Retina (tissue), 1 donor: ENCODE measurements around the gene COL23A1.

ENCODE experiments used
- DNase-seq: peaks from one replicate; pipeline ENCODE4 v3.0.0-alpha.2; 2016

The COL23A1 gene

DNA sequence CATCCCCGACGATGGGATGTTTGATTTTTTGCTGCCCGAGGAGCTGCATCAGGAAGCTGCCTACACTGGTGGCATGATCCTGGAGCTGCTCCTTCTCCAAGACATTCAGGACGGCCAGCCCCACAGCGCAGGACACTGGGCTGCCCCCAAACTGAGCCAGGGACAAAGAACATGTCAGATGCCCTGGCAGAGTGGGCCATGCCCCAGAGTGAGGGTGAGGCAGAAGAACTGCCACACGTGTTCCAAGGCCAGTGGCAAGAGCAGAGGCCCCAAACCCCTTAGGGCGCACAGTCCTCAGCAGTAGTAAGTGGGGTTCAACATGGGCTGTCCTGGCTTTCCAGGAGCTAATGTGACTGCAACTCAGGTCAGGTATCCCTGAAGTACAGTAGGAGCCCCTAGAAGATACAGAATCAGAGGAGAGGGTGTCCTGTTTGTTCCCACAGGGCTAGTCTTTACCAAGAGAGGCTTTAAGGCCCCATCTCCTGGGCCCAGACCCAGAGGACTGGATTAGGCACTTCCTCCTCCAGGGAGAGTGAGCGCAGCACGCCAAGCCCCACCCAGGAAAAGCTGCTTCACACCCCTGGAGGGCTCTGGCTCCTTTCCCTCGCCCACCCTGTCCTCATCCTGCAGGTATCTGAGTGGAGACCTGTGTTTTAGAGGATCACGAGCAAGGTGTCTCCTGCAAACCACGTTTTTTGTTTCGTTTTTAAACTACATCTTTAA is 374.8 kb downstream of the COL23A1 start:
- no peak for DNase-seq

DNA sequence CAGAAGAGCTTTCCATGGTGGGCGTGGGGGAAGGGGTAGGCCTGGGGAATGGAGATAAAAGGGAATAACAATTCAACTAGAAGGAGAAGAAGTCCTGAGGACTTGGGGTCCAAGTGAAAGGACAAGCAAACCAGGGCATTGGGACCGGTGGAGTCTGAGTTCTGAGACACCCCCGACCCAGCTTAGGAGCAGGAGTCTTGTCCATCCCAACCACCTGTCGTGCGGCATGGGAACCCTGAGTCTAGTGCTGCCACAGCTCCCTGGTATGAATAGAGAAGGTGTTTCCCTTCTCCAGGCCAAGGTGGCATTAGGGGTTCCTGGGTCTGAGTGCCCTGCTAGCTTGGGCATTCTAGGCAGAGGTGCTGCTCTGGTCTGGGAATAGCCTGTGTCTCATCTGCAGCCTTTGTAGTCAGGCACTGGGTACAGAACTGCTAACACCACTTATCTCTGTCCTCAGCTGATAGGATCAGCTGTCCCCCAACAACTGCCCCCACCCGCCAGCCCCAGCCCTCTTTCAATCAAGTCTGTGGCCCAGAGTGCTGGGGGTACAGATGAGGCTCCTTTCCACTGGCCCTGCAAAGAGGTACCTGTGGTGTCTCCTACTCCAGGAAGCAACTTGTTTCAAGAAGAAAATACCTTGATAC is 375.9 kb downstream of the COL23A1 start:
- DNase-seq = no peak

GRCh38 chr5:178213748-178214151 is 376.4 kb downstream of the COL23A1 start:
- DNase-seq = no peak

- no peak for DNase-seq
Measured at GRCh38 chr5:178213003-178213461, 377.2 kb downstream of the COL23A1 start.

DNA sequence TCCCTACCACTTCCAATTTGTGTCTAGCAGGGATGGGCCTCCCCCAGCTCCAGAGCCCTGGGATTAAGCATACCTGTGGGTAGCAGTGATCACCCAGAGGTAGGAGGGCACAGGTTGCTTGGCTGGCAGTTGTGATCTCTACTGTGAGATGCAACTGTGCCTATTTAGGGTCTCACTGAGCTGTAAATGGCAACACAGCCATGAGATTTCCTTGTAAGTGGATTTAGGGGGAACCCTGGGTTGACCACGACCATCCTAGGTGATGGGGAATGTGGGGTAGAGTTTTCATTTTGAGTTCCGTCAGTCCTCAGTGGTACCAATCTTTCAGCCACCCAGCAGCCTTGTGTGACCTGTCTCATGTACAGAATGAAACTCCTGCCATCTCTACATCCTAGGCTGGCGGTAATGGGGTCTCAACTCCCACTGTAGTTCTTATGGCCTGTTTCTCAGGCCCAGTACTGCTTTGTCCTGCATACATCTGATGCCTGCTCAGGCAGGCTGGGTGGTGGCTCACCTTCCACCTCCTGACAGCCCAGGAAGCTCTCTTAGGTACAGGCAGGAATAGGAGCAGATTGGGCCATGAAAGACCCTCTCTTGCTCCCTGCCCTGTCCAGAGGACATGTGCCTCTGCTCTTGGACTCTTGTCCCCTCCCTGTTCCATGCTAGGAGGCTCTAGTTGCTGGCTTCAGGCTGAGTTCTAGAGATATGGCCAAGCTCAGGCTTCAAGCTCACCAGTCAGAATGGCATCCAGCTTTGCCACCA is 377.8 kb downstream of the COL23A1 start:
- no peak for DNase-seq

DNA sequence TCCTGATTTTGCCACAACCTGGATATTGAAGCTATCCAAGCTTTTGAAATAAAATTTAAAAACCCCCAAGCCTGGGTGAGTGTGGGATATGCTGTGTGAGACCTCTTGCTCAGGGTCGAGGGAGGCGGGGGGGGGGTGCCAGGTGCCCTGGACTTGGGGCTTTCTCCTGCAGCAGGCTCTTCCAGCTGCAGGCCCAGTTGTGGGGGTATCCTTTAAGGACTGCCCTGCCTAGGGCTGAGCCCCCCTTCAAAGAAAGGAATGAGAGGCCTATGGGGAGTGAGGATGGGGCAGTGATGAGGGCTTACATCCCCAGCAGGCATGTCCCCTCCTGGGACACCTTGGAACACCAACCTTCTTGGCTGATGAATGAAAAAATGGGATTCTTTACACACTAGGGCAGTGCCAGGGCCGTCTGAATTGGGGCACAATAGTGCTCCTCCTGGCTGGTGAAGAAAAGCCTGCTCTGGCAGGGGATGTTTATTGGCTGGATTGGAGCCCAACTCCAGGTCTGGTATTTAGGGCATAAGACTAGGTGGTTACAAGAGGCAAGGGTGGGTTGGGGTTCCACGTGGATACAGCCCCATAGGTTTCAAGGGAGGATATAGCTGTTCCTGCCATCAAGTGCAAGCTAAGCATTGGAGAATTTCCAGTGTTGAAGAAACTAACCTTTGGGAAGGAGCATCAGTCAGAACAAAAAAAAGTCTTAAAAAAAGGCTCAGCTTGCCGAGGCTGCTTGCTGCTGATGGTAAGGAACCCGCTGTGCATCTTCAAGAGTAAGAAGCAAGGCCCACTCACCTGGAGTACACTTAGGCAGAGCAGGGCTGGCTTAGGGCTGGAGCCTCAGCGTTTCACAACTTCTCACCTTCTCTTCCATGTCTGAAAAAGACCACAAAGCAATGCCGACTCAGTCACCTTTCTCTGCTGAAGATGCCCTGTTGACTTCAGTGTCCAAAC is 378.8 kb downstream of the COL23A1 start:
- no peak for DNase-seq

- no peak for DNase-seq
Measured at GRCh38 chr5:178210686-178211085, 379.5 kb downstream of the COL23A1 start.

- no peak for DNase-seq
Measured at GRCh38 chr5:178210073-178210535, 380.1 kb downstream of the COL23A1 start.

DNA sequence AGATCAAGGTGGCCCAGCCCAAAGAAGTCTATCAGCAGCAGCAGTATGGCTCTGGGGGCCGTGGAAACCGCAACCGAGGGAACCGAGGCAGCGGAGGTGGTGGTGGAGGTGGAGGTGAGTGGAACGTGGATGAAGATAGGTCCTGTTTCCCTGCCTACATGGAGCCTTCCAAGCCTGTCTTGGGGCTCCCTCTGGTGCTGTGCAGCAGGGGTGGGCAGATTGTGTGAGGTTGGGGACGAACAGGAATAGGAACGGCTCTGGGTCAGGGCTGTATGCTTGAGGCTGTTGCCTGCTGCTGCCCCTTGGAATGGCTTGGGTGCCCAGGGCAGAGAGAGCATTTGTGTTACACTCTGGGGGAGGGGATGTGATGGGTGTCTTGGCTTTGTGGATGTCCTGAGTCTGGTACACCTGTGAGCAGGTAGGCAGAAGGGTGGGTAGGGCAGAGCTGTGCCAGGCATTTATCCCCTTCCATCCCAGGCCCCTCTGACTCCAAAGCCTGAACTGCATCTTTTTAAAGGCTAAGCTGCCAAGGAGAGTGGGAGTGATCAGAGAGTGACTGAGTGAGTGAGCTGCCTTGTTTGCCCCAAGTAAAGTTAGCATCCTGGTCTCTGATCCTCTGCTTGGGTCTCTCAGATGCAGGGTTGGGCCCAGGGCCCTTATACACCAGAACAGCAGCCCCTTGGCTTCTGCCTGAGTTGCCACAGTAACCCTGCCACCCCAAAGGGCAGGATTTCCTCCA is 380.7 kb downstream of the COL23A1 start:
- no peak for DNase-seq

- no peak for DNase-seq
Measured at GRCh38 chr5:178208540-178209227, 381.5 kb downstream of the COL23A1 start.

DNA sequence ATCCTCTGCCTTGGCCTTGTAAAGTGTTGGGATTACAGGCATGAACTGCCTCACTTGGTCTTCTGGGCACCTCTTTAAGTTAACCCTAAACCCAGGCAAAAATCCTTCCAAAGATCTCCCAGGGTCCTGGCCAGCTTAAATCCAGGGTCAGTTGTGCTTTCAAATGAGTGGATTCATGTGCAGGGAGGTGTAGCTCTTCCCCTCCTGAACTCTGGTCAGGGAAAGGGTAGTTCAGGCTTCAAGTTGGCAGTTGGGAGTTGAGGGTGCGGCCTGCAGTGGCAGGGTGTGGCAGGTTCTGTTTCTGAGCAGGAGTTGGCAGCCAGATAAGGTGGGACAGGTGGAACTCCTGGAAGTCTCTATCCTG is 382.3 kb downstream of the COL23A1 start:
- DNase-seq = no peak

DNA sequence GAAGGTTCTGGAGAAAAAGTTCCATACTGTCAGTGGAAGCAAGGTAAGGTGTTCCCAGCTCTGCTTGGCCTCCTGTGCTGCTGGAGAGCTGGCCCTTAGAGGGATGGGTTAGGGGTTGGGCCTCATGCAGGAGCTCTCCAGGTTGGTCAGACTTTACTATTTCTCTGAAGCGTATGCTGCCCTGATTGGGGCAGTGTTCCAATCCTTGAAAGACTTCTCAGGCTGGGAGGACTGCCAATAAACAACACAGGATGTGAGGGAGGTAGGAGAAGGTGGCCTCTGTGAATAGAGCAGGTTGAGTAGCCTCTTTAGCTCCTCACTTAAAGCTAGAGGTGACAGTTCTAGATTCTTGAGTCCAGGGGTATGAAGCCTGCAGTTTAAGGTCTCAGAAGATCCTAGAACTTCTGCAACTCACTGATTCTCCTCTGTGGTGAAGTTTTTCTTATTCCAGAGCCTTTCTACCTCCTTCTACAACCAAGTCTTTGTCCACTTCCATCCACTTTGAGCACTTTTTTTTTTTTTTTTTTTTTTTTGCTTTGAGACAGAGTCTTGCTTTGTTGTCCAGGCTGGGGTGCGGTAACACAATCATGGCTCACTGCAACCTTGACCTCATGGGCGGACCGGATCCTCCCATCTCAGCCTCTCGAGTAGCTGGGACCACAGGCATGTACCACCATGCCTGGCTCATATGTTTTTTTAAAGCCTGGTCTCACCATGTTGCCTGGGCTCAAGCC is 382.8 kb downstream of the COL23A1 start:
- DNase-seq = no peak

- no peak for DNase-seq
Measured at GRCh38 chr5:178206166-178207101, 383.8 kb downstream of the COL23A1 start.

GRCh38 chr5:178205749-178206047 is 384.5 kb downstream of the COL23A1 start:
- DNase-seq = no peak

- DNase-seq = peak; percentile 68
Measured at GRCh38 chr5:178204935-178205748, 385.1 kb downstream of the COL23A1 start.

- peak; percentile 99 for DNase-seq
Measured at GRCh38 chr5:178204182-178204934, 385.8 kb downstream of the COL23A1 start, which contains the start of gene HNRNPAB. Gene HNRNPAB, plus strand, starts transcription at chr5:178204533. Its CDS starts 305 bp downstream, at chr5:178204838.

- DNase-seq = no peak
Measured at GRCh38 chr5:178203670-178204181, 386.5 kb downstream of the COL23A1 start.
